Activated CD4-positive, alpha-beta T cell treated with anti-CD3 and anti-CD28 coated beads, Interleukin-2, amount 50 U/mL, for 1 hour (primary cell): ENCODE data around the gene ZC3HAV1L.
"Not testable (repeated sequence)": the region's sequence is repeated elsewhere in the genome, so short reads cannot be mapped to it uniquely, and the experiment has no call there.

Experiments used
- DNase-seq: peaks from one replicate; pipeline ENCODE4 v3.0.0-alpha.2; 2020

ZC3HAV1L gene

GRCh38 chr7:139011373-139011772 lies 24.5 kb downstream of the ZC3HAV1L start:
- no peak for DNase-seq

DNA sequence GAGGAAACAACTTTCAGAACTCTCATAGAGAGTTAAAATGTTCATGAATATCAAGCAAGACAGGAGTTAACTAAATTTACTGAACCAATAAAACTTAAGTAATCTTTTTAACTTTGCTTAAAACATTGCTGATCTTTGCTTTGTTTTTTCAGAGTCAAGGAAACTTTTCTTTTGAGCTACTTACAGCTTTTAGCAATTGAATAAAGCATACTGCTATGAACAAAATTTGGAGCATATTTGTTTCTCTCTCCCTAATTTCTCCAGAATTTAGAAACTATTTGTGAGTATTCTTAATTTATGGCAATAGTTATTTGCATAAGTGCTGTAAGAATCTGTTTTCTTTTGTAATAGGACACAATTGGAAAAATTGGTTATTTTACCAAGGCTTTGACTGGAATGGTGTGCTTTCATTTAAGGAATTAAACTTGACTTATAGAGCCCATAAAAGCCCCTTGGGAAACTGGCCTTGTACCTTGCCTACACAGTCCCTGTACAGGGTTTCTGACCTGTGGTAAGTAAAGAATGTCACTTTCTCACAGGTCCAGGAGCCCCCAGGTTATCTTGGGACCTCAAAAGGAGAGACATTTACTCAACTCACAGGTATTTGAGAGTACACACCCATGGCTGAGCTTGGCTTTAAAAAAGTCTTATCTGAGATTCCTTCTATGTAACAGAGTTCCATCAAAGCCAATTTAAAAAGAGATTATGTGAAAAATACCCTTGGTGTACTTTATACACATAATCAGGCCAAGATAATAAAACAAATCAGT lies 31.3 kb downstream of the ZC3HAV1L start:
- DNase-seq = no peak

DNA sequence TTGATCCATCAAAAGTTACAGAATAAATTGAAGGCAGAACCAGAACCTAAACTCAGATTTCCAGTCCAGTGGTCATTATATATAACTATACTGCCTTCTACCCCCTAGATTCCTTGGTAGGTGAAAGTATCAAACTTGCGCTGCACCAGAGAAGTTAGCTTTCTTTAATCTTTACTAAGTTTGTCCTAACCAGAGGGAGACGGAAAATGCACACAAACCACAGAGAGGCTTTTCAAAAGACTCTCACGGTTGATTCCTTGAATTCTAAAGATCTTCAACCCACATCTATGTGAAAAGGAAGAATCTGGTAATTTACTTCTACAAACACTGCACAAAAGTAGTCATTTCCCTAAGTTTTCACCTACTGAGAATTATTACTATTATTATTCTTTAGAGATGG lies 36.4 kb downstream of the ZC3HAV1L start:
- no peak for DNase-seq

- no peak for DNase-seq
Observed at GRCh38 chr7:138992052-138992531, 43.8 kb downstream of the ZC3HAV1L start.

- no peak for DNase-seq
Observed at GRCh38 chr7:138987686-138988085, 48.2 kb downstream of the ZC3HAV1L start.

- DNase-seq = no peak
Observed at GRCh38 chr7:138982204-138982623, 53.6 kb downstream of the ZC3HAV1L start.

DNA sequence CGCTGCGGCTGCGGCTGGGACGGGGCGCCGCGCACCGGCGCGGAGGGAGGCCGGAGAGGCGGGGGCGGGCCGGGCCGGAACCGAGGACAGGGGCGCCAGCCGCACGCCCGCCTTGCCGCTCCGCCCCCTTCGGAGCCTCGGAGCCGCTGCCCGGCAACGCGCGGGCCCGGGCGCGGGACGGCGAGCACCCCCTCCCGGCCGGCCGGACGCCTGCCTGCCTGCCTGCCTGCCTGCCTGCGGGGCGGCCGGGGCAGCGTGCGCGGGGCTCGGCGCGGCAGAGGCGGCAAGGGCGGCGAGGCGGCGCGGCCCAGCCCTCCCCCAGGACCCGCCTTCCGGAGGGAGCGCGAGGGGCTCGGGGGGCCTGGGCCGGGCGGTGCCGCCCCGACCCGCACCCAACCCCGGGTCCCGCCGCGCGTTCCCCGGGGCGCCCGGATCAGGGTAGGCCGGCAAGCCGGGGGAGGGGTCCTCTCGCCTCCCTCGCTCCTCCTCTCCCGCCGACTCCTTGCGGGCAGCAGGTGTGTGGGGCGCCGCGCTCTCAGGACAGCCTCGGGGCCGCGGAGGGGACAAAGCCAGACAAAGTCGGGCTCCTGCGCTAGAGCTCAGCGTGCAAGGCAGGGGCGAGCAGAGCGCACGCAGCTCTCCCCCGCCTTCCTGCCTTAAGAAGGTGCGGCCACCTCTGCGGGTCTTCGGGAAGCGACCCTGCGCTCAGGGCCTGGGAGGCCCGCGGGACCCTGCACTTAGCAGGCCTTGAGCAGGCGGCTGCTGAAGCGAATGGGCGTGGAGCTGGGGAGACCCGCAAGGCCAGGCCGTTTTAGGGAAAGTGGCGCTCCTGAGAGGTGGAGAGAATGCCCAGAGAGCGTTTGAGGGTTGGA lies 54.3 kb downstream of the ZC3HAV1L start, which contains the start of gene KIAA1549:
KIAA1549 (minus strand) TSS at position 58 of the 872 bp plus-strand sequence. CDS start 120 bp downstream, outside the sequence.
- DNase-seq = peak; percentile 26

- no peak for DNase-seq
Observed at GRCh38 chr7:138980563-138981291, 55.1 kb downstream of the ZC3HAV1L start.

GRCh38 chr7:138979988-138980562 lies 55.8 kb downstream of the ZC3HAV1L start:
- DNase-seq = no peak

- no peak for DNase-seq
Observed at GRCh38 chr7:138979226-138979979, 56.4 kb downstream of the ZC3HAV1L start.

GRCh38 chr7:138978541-138979184 lies 57.2 kb downstream of the ZC3HAV1L start:
- DNase-seq = no peak

- DNase-seq = not testable (repeated sequence)
Observed at GRCh38 chr7:138976161-138976560, 59.7 kb downstream of the ZC3HAV1L start.
